ENCODE data around the gene DOC2B.
"Not testable (repeated sequence)": the region's sequence is repeated elsewhere in the genome, so short reads cannot be mapped to it uniquely, and the experiment has no call there.

DOC2B gene

GRCh38 chr17:170130-170670 lies 11.2 kb downstream of the DOC2B start:
- no peak for DNase-seq (ENCODE audit: low read depth, low spot score)
- H3K27ac ChIP-seq = no peak overlapping the region

- not testable (repeated sequence) for H3K27ac ChIP-seq; DNase-seq (ENCODE audit: low read depth, low spot score)
Measured at GRCh38 chr17:168614-169013, 12.8 kb downstream of the DOC2B start.

GRCh38 chr17:165939-166338 lies 15.5 kb downstream of the DOC2B start:
- no peak for DNase-seq (ENCODE audit: low read depth, low spot score)
- H3K27ac ChIP-seq = no peak overlapping the region

GRCh38 chr17:164303-165235 lies 16.9 kb downstream of the DOC2B start:
- H3K27ac ChIP-seq = no peak overlapping the region
- DNase-seq (ENCODE audit: low read depth, low spot score) = no peak

DNA sequence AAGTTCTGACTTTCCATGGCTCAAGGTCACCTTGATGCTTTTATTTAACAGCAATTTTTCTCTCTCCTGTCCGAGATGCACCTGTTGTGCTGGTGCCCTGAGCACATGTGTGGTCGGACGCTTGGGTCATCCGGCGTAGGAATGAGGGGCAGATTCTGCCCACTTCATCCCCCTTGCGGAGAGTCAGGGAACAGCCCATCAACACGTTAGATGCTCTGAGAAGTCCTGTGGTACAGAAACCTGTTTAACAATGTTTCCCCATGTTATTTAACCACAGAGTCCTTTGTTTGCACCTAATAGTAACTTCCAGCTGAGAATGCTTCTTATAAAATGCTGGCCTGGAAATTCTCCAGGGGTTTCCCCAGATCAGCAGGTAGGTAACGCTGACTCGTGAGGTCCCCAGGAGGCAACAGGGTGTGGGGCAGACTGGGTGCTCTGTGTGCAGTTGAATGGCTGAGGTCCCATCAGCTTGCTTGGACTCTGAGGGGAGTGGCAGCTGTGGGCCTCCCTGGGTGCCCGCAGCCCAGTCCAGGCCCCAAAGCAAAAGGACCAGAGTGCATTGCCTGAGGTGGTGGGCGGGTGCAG lies 17.8 kb downstream of the DOC2B start:
- no peak for DNase-seq (ENCODE audit: low read depth, low spot score)
- no peak overlapping the region for H3K27ac ChIP-seq

DNA sequence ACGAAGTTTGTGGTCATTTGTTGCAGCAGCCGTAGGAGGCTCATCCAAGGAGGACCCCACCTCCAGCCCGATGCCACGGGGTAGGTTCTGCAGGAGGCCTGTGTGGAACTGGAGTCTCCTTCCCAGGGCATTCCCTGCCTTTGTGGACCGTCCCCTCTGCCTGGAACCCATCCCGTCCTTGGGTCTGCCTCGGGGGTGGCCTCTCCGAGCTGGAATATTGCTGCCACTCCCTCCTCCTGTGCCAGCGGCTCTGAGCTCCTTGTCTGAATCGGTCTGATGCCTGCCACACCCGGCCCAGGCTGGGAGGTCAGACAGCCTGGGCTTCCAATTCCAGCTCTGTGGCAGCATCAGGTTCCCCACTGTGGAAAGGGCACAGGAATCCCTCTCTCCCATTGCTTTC lies 18.8 kb downstream of the DOC2B start:
- no peak for DNase-seq (ENCODE audit: low read depth, low spot score)
- no peak overlapping the region for H3K27ac ChIP-seq

GRCh38 chr17:161481-161880 lies 20.0 kb downstream of the DOC2B start:
- H3K27ac ChIP-seq = no peak overlapping the region
- no peak for DNase-seq (ENCODE audit: low read depth, low spot score)

GRCh38 chr17:160336-160735 lies 21.1 kb downstream of the DOC2B start:
- H3K27ac ChIP-seq = no peak overlapping the region
- no peak for DNase-seq (ENCODE audit: low read depth, low spot score)

DNA sequence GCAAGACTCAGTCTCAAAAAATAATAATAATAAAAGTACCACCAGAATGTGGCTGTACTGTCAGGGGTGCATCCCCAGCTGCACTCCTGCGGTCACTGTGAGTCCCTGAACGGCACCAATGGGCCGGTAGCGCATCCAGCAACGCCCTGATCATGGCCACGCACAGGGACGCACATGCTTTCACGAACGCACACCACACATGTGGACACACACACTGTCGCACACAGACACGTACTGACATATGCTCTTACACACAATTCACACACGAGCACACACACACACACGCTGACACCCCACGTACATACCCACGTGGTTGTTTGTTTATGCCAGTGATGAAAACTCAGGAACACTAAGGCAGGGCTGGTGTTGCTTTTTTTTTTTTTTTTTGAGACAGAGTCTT lies 21.8 kb downstream of the DOC2B start:
- no peak overlapping the region for H3K27ac ChIP-seq
- DNase-seq (ENCODE audit: low read depth, low spot score) = no peak

GRCh38 chr17:158379-158778 lies 23.1 kb downstream of the DOC2B start:
- no peak overlapping the region for H3K27ac ChIP-seq
- DNase-seq (ENCODE audit: low read depth, low spot score) = no peak

GRCh38 chr17:157901-158300 lies 23.5 kb downstream of the DOC2B start:
- H3K27ac ChIP-seq = no peak overlapping the region
- DNase-seq (ENCODE audit: low read depth, low spot score) = no peak

DNA sequence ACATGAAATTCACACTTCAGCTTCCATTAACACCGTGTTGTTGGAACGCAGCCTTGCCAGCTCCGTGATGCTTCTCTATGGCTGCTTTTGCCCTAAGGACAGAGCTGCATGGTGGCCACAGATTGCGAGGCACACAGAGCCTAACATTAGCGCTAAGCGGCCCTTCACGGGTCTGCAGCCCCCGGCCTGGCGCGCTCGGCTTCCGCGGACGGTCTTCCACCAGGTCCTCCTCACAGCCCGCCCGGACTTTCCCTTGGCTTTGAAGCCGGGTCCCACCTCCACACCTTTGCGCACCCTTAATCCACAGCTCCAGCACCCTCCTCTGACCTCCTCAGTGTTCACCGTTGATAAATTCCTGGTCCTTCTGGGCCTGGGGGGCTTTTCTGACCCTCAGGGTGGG lies 24.5 kb downstream of the DOC2B start:
- no peak for DNase-seq (ENCODE audit: low read depth, low spot score)
- no peak overlapping the region for H3K27ac ChIP-seq

DNA sequence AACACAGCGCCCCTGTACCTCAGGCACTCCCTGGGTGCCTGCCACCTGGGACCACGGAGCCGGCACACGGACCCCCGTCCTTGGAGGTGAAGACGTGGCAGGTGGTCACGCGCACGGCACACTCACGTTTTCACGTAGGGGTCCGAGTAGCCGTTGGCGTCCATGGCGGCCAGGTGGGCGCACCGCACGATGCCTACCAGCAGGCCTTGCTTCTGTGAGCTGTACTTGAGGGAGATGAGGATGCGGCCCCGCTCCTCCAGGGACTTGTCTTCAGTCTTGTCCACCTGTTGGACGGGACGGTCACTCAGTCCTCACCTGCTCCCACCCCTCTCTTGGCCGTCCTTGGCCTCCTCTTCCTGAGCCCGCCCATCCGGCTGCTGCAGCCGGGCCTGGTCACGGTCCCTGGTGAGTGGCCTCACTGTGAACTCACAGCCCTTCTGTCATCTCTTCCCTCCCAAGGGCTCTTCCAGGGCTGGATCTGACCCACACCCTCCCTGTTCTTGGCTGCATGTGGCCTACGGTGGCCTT lies 25.3 kb downstream of the DOC2B start:
- no peak overlapping the region for H3K27ac ChIP-seq
- DNase-seq (ENCODE audit: low read depth, low spot score) = no peak

- no peak overlapping the region for H3K27ac ChIP-seq
- DNase-seq (ENCODE audit: low read depth, low spot score) = no peak
Measured at GRCh38 chr17:155576-155975, 25.9 kb downstream of the DOC2B start.

DNA sequence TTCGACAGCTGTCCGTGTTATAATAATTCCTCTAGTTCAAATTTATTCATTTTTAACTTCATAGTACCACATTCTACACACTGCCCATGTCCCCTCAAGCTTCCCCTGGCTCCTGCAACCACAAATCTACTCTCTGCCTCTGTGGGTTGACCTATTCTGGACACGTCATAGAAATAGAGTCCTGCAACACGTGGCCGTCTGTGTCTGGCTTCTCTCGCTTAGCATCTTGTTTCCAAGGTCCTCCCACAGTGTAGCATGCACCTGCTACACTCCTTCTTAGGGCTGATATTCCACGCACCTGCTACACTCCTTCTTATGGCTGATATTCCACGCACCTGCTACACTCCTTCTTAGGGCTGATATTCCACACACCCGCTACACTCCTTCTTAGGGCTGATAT lies 27.6 kb downstream of the DOC2B start:
- no peak overlapping the region for H3K27ac ChIP-seq
- no peak for DNase-seq (ENCODE audit: low read depth, low spot score)

DNA sequence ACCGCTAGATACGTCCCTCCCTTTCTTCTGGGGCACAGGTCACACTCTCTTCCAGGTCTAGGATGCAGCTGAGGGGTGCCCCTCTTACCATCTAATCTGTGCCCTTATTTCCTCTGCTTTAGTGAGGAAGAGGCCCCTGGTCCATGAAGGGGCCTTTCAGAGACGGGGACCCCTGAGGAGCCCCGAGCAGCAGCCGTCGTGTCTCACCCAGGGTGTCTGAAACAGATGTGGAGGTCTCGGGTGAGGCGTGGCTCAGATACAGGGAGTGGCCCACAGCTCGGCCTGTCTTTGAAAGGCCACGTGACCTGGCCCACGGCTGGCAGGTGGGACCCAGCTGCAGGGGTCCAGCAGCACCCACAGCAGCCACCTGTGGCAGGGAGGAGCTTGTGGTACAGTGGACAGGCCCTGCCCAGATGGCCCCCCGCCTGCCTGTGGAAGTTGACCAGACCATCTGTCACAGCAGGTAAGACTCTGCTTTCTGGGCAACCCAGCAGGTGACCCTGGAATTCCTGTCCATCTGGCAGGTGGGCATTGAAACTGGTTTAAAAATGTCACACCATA lies 28.5 kb downstream of the DOC2B start:
- DNase-seq (ENCODE audit: low read depth, low spot score) = no peak
- no peak overlapping the region for H3K27ac ChIP-seq

GRCh38 chr17:151886-152859 lies 29.3 kb downstream of the DOC2B start:
- no peak overlapping the region for H3K27ac ChIP-seq
- no peak for DNase-seq (ENCODE audit: low read depth, low spot score)

GRCh38 chr17:151004-151403 lies 30.4 kb downstream of the DOC2B start:
- H3K27ac ChIP-seq = no peak overlapping the region
- no peak for DNase-seq (ENCODE audit: low read depth, low spot score)

DNA sequence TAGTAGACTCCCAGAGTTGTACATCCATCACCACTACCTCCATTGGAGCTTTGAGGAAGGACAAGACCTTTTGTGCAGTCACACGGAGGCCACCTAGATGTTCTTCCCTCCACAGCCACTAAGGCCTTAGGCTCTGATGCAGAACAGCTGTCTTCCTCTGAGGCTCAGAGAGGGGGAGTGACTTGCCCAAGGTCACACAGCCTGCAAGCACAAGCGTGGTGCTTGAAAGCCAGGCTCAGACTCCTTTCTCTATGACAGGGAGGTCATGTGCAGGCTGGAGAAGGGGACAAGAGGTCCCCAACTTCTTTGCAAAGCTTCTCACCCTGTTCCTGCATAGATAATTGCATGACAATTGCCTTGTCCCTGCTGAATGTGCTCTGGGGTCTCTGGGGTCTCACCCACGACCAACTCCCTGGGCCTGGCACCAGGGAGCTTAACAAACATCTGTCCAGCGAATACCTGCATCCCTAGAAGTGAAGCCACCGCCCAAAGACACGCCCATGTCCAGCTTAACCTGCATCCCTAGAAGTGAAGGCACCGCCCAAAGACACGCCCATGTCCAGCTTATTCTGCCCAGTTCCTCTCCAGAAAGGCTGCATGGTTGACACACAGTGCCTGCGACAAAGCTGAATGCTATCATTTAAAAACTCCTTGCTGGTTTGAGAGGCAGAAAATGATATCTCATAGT lies 31.4 kb downstream of the DOC2B start:
- DNase-seq (ENCODE audit: low read depth, low spot score) = no peak
- H3K27ac ChIP-seq = no peak overlapping the region

Measured in epithelial cell of prostate (primary cell).